Peyer's patch (tissue), 4 donors: ENCODE measurements around the gene HDX.

Experiments
- POLR2A ChIP-seq, 2 donors: fragments of 450-650 bp; IDR thresholded peaks; one replicate each; pipeline ENCODE4 v1.5.1; 2017; ENCODE audit warnings: antibody characterized with exemption in 2 of 2, mild to moderate bottlenecking in 2 of 2, moderate library complexity in 2 of 2
- TF ChIP-seq, protein P1 (sequence below), 6 experiments: fragments of 450-650 bp in 4 of 6; fragments of 200-600 bp in 2 of 6; sonication (generic) in 1 of 6; IDR thresholded peaks; one replicate each; pipeline ENCODE4 v1.5.1; 2017 to 2019; ENCODE audit warnings: antibody characterized with exemption in 6 of 6, mild to moderate bottlenecking in 3 of 6, moderate library complexity in 1 of 6

DNA sequence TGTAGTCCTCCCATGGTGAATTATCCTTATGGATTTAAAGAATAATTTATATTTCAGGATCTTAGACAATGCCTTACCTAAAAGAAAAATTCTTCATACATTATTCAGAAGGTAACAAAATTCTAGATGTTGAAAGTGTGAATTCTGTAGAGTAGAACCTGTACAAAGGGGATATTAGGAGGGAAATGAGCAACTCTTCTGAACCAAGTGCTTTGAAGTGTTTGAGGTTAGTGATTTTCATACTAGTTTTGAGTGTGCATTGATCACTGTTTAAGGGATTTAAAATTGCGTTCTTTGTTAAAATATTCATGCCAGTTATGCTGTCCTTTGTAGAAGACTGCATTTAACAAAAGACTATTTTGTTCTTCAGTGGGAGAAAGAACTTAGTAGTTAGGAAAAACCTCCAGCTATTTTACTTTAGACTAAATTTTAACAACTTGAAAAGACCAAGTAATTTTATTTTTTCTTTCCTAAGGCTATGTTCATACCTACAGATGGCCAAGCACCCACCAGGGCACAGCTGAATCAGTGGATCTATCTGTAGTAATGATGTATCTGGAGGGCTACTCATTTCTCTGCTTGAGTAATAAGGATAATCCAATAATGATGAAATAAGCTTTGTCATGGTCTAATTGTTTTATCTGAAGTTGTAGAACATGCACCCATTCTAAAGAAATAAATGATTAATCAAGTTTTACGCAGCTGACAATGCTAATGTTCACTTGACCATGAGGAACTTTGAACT lies 180.0 kb downstream of the HDX start:
- TF ChIP-seq, protein P1, sequence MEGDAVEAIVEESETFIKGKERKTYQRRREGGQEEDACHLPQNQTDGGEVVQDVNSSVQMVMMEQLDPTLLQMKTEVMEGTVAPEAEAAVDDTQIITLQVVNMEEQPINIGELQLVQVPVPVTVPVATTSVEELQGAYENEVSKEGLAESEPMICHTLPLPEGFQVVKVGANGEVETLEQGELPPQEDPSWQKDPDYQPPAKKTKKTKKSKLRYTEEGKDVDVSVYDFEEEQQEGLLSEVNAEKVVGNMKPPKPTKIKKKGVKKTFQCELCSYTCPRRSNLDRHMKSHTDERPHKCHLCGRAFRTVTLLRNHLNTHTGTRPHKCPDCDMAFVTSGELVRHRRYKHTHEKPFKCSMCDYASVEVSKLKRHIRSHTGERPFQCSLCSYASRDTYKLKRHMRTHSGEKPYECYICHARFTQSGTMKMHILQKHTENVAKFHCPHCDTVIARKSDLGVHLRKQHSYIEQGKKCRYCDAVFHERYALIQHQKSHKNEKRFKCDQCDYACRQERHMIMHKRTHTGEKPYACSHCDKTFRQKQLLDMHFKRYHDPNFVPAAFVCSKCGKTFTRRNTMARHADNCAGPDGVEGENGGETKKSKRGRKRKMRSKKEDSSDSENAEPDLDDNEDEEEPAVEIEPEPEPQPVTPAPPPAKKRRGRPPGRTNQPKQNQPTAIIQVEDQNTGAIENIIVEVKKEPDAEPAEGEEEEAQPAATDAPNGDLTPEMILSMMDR (IDR thresholded peaks at IDR 0.05): no peak
- TF ChIP-seq POLR2A (IDR thresholded peaks at IDR 0.05): no peak
